ENCODE results near the gene EEF1AKMT3. TPM values are rescaled to one million over a fixed set of nuclear protein-coding genes. Genes with fewer than 3 reads are reported as not detected.

Gene EEF1AKMT3
- total and polyA plus RNA-seq, 9 of the 15 experiments (the other 6 are each of a cell fraction or from before 2014, with no cell fraction given): 4.1 to 17.2 (median 7.9) TPM

GRCh38 chr12:57729321-57729844 lies 43.0 kb upstream of the EEF1AKMT3 start:
- Histone ChIP-seq H3K27me3 (ENCODE audit: control insufficient read depth in 2 of 2, insufficient read depth in 2 of 2, low read length in 2 of 2) (peaks cover 33 to 50% of the 10 kb centered on the region in 2 experiments), H3K9me3 (replicated peaks; ENCODE audit: control insufficient read depth, insufficient read depth, low read depth, low read length) (no peaks in the 10 kb centered on the region; the same call in 1 of the 2 replicates), H3K4me3 (no peak overlapping the region), H3K79me2 (ENCODE audit: control insufficient read depth, insufficient read depth, low read length) (no peaks in the 10 kb centered on the region), H3K36me3 (ENCODE audit: control insufficient read depth, insufficient read depth, low read length) (no peaks in the 10 kb centered on the region), H3K4me2 (ENCODE audit: insufficient read depth, low read length) (no peak overlapping the region), H3K9me1 (ENCODE audit: control insufficient read depth, insufficient read depth, low read length) (peaks cover 4% of the 10 kb centered on the region), H4K20me1 (replicated peaks; ENCODE audit: control insufficient read depth, insufficient read depth, low read length) (no peaks in the 10 kb centered on the region; the same call in 1 of the 2 replicates), H2AFZ (ENCODE audit: low read depth, low read length) (no peak overlapping the region), H3K4me1 (replicated peaks in 1 of 2; ENCODE audit: control insufficient read depth in 2 of 2, insufficient read depth in 2 of 2, low read length in 2 of 2) (peaks cover 0 to 17% of the 10 kb centered on the region in 2 experiments; a peak in 2 of 5 replicates), H3K27ac (ENCODE audit: extremely low read depth, low read depth, low read length) (no peak overlapping the region), H3K9ac (ENCODE audit: insufficient read depth in 1 of 2, low read depth in 2 of 2, low read length in 2 of 2) (no peak overlapping the region)
- intact Hi-C loops (cut with micrococcal nuclease): loop anchor here (1.0 kb wide), 1 partner anchor 143 kb away; no protein-coding TSS in a partner anchor
- FAIRE-seq (no peak), ATAC-seq (no peak), DNase-seq (ENCODE audit: extremely low read depth in 1 of 4, low spot score in 3 of 4) (no peak)
- in situ Hi-C loops (cut with MboI): no loop called here
- ChIA-PET CTCF (ENCODE audit: low intra/inter-chr PET ratio) (no interaction called here), POLR2A (interaction anchor here (0.5 to 1.2 kb wide), 5 partner anchors 10 to 1803 kb away, joined by 3 to 6 read pairs (median 3); no protein-coding TSS in a partner anchor)
- WGBS (ENCODE audit: insufficient coverage, low coverage, missing lambda C conversion rate): 3% methylated on average over 3 of the region's 5 CpGs
- TF ChIP-seq EP300 (IDR thresholded peaks at IDR 0.05; ENCODE audit: low read length) (no peak), STAT5A (IDR thresholded peaks at IDR 0.05; ENCODE audit: borderline replicate concordance, low read length) (no peak), ZNF143 (CRISPR knock-in tag; IDR thresholded peaks at IDR 0.05) (no peak), ZNF121 (CRISPR knock-in tag; conservative IDR thresholded peaks at IDR 0.05) (no peak), RCOR1 (IDR thresholded peaks at IDR 0.05; ENCODE audit: borderline replicate concordance in 1 of 2, low read depth in 2 of 2, low read length in 2 of 2) (no peak), ZNF175 (CRISPR knock-in tag; IDR thresholded peaks at IDR 0.05; ENCODE audit: low read depth) (no peak), ZNF354B (CRISPR knock-in tag; IDR thresholded peaks at IDR 0.05) (no peak)
- TF ChIP-seq, protein P1, sequence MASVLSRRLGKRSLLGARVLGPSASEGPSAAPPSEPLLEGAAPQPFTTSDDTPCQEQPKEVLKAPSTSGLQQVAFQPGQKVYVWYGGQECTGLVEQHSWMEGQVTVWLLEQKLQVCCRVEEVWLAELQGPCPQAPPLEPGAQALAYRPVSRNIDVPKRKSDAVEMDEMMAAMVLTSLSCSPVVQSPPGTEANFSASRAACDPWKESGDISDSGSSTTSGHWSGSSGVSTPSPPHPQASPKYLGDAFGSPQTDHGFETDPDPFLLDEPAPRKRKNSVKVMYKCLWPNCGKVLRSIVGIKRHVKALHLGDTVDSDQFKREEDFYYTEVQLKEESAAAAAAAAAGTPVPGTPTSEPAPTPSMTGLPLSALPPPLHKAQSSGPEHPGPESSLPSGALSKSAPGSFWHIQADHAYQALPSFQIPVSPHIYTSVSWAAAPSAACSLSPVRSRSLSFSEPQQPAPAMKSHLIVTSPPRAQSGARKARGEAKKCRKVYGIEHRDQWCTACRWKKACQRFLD (CRISPR knock-in tag; IDR thresholded peaks at IDR 0.05): no peak
- BruUV-seq (replicated peaks): no TSS peak

All from K562 (cell line).